Hindlimb muscle (tissue), 1 donor: ENCODE data around the gene MAP3K6. TPM values are rescaled to one million over a fixed set of nuclear protein-coding genes. Genes with fewer than 3 reads are reported as not detected.

Source experiments
- DNase-seq: peaks from one replicate; pipeline ENCODE4 v3.0.0-alpha.2; 2013
- polyA plus RNA-seq: library from polyadenylated mRNA; unstranded; fragments of 120-200 nt; gene quantifications from one replicate; pipeline ENCODE4 v1.2.1, GENCODE V29; 2013; ENCODE audit not compliant: insufficient read length

Gene MAP3K6
- polyA plus RNA-seq, 1 donor: 14.9 TPM

- DNase-seq: no peak
These were observed 10.0 kb downstream of the MAP3K6 start for GRCh38 chr1:27356619-27357280.

- no peak for DNase-seq
These were observed 10.5 kb downstream of the MAP3K6 start for GRCh38 chr1:27356277-27356618.

GRCh38 chr1:27355683-27356082, 11.1 kb downstream of the MAP3K6 start:
- no peak for DNase-seq

GRCh38 chr1:27353629-27354028, 13.1 kb downstream of the MAP3K6 start:
- DNase-seq: no peak

GRCh38 chr1:27353166-27353565, 13.6 kb downstream of the MAP3K6 start:
- no peak for DNase-seq

- no peak for DNase-seq
These were observed 15.1 kb downstream of the MAP3K6 start for GRCh38 chr1:27351541-27352107.

GRCh38 chr1:27350663-27351540, 15.9 kb downstream of the MAP3K6 start:
- no peak for DNase-seq

- peak; percentile 72 for DNase-seq
These were observed 16.7 kb downstream of the MAP3K6 start for GRCh38 chr1:27349784-27350662.

GRCh38 chr1:27348861-27349783, 17.6 kb downstream of the MAP3K6 start:
- DNase-seq: no peak

- DNase-seq: no peak
These were observed 19.7 kb downstream of the MAP3K6 start for GRCh38 chr1:27346991-27347624.

- no peak for DNase-seq
These were observed 20.4 kb downstream of the MAP3K6 start for GRCh38 chr1:27346357-27346756.

- no peak for DNase-seq
These were observed 21.5 kb downstream of the MAP3K6 start for GRCh38 chr1:27345272-27345671.

- no peak for DNase-seq
These were observed 23.1 kb downstream of the MAP3K6 start for GRCh38 chr1:27343639-27344025.

GRCh38 chr1:27342778-27343638, 23.8 kb downstream of the MAP3K6 start:
- DNase-seq: no peak

- DNase-seq: no peak
These were observed 24.4 kb downstream of the MAP3K6 start for GRCh38 chr1:27342391-27342777.

GRCh38 chr1:27341525-27342252, 25.1 kb downstream of the MAP3K6 start, which contains the start of gene SYTL1:
TSS of gene SYTL1 (plus strand) at chr1:27342022. CDS start at chr1:27345335, 3,313 bp downstream.
- no peak for DNase-seq

- DNase-seq: no peak
These were observed 27.5 kb downstream of the MAP3K6 start for GRCh38 chr1:27339213-27339612.

GRCh38 chr1:27338751-27339150, 28.0 kb downstream of the MAP3K6 start:
- DNase-seq: no peak

- DNase-seq: no peak
These were observed 30.0 kb downstream of the MAP3K6 start for GRCh38 chr1:27336756-27337155.
